Right lobe of liver (tissue), 6 donors: ENCODE data around the gene ASXL1. TPM values are rescaled to one million over a fixed set of nuclear protein-coding genes. Genes with fewer than 3 reads are reported as not detected.
"Not testable (repeated sequence)": the region's sequence is repeated elsewhere in the genome, so short reads cannot be mapped to it uniquely, and the experiment has no call there.

ENCODE experiments used
- ATAC-seq, 4 donors: fragments of 200-7000 bp; cut with Tn5 transposase; one replicate each; pipeline ENCODE4 v1.9.1; 2020; ENCODE audit warnings: mild to moderate bottlenecking in 4 of 4, moderate library complexity in 4 of 4
- DNase-seq, 3 donors: peaks; one replicate each; pipeline ENCODE4 v3.0.0-alpha.2; 2020
- H3K27ac ChIP-seq, 3 donors: fragments of 200-600 bp; one replicate each; pipeline ENCODE4 v1.8.0; 2022
- H3K27me3 ChIP-seq, 2 donors: fragments of 200-600 bp; one replicate each; pipeline ENCODE4 v1.8.0; 2022
- H3K36me3 ChIP-seq, 4 donors: fragments of 200-600 bp; sonication (generic) in 1 of 4; one replicate each; pipeline versions ENCODE4 v1.5.1 to v1.8.0; 2017 to 2022; ENCODE audit warnings: control low read depth in 1 of 4
- H3K4me1 ChIP-seq, 4 donors: fragments of 200-600 bp; sonication (generic) in 1 of 4; one replicate each; pipeline versions ENCODE4 v1.5.1 to v1.8.0; 2017 to 2022; ENCODE audit warnings: control low read depth in 1 of 4
- H3K4me3 ChIP-seq, 3 donors: fragments of 200-600 bp; one replicate each; pipeline ENCODE4 v1.8.0; 2022
- H3K9me3 ChIP-seq, 4 donors: fragments of 200-600 bp; sonication (generic) in 1 of 4; one replicate each; pipeline versions ENCODE4 v1.5.1 to v1.8.0; 2017 to 2022; ENCODE audit warnings: control low read depth in 1 of 4
- POLR2A ChIP-seq: fragments of 450-650 bp; IDR thresholded peaks from one replicate; pipeline ENCODE4 v1.6.1; 2017; ENCODE audit warnings: antibody characterized with exemption, mild to moderate bottlenecking
- WGBS: methylation state at CpG from one replicate; pipeline ENCODE4 v1.1.6; 2018; ENCODE audit warnings: low coverage, low lambda C conversion rate; ENCODE audit not compliant: insufficient coverage; ENCODE audit errors: missing lambda C conversion rate; 5-methylcytosine and 5-hydroxymethylcytosine counted together
- intact Hi-C, 2 donors: fragments of 100-400 bp; cut with DNase I; formaldehyde crosslinking; loops; one replicate each; pipeline versions ENCODE4 v1.11.2 to v1.14.1; 2022
- total RNA-seq, 6 experiments: library from RNA; depleted of rRNA in 2 of 6; stranded (reverse); fragments of >200 nt in 2 of 6; fragmentation: NEBNext Ultra II Directional in 3 of 6; extraction: Animal tissue kit (Norgen Biotek cat#: 25700) in 3 of 6; gene quantifications; one replicate each; pipeline versions ENCODE4 v1.1.0 to v1.2.4, GENCODE V29; 2016 to 2023
- TF ChIP-seq, protein P1 (sequence below), 4 donors: fragments of 200-600 bp in 3 of 4; fragments of 450-650 bp in 1 of 4; IDR thresholded peaks; one replicate each; pipeline versions ENCODE4 v1.5.1 to v1.8.0; 2016 to 2022; ENCODE audit warnings: antibody characterized with exemption in 4 of 4, mild to moderate bottlenecking in 2 of 4
- donor health status: DM: no; HTN: yes; CAD: no.
- donor health status: DM: no; HTN: no; CAD: no.
- donor health status: DM: no; HTN: no; CAD: no.
- donor health status: DM: no; HTN: yes; CAD: no.
- donor health status: DM: no; HTN: yes; CAD: no.

The ASXL1 gene
- total RNA-seq, 6 experiments from 2014 or later: 18.9 to 41.8 (median 26.0) TPM

DNA sequence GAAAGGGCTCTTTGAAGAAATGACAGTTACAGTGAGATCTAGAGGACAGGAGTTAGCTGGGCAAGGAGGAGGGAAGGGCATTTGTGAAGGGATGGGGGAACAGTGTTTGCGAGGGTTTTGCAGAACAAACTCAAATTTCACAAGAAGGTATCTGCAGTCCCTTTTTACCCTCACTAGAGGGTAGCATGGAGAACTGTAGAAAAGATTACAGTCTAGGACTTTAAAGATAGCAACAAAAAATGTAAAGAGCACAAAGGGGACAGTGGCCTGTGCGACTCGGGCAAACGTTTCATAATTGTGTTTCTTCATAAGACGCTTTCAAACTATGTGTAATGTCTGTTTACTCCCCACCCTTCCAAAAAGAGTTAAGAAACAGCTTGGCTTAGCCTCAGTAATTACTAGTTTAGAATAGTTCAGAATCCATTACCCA is 21.2 kb upstream of the ASXL1 start:
- Histone ChIP-seq H3K27me3 (no peaks in the 10 kb centered on the region), H3K36me3 (peaks cover 0 to 2% (median 0%) of the 10 kb centered on the region in 4 donors), H3K9me3 (no peaks in the 10 kb centered on the region), H3K4me1 (peaks cover 0 to 10% (median 2%) of the 10 kb centered on the region in 4 donors), H3K4me3 (no peak overlapping the region), H3K27ac (no peak overlapping the region)
- ATAC-seq: peak; percentile 69 to 78 (median 76)
- 7% methylated on average over 5 of the region's 5 CpGs for WGBS
- intact Hi-C loops: loop anchor here in 1 of 2 donors (10.0 kb wide), 1 partner anchor 118 kb away; no protein-coding TSS in a partner anchor
- TF ChIP-seq, protein P1, sequence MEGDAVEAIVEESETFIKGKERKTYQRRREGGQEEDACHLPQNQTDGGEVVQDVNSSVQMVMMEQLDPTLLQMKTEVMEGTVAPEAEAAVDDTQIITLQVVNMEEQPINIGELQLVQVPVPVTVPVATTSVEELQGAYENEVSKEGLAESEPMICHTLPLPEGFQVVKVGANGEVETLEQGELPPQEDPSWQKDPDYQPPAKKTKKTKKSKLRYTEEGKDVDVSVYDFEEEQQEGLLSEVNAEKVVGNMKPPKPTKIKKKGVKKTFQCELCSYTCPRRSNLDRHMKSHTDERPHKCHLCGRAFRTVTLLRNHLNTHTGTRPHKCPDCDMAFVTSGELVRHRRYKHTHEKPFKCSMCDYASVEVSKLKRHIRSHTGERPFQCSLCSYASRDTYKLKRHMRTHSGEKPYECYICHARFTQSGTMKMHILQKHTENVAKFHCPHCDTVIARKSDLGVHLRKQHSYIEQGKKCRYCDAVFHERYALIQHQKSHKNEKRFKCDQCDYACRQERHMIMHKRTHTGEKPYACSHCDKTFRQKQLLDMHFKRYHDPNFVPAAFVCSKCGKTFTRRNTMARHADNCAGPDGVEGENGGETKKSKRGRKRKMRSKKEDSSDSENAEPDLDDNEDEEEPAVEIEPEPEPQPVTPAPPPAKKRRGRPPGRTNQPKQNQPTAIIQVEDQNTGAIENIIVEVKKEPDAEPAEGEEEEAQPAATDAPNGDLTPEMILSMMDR (IDR thresholded peaks at IDR 0.05): peak; percentile 60 to 67 (median 62)
- no peak for TF ChIP-seq POLR2A
- DNase-seq: no peak

DNA sequence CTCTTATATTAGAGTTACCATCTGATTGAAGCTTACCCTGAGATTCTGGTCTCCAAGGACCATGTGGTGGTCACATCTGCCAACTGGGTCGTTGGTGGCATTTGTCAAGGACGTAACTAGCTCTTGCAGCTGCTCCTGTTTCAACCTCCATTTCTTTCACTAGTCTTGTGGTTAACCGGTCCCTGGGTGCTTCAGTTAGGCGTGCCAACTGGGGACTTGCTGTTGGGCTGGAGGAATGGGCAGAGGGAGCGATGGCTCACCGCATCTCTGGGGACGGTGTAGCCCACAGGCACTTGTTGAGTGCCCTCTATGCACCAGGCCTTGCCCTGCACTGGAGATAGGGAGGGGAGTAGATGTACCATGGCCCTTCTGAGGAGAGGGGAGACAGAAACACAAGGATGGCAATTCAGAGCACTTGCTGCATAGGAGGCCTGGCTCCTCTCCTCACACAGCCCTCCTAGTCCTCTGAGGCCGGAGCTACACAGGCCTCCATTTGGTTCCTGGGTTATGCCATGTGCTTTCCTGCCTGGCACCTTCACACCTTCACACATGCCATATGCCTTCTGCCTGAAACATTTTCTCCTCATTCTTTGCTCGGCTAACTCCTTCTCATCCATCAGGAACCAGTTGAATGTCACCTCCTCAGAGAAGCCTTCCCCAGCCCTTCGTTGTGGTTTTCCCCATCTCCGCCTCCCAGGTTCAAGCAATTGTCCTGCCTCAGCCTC is 20.0 kb upstream of the ASXL1 start:
- Histone ChIP-seq H3K27ac (no peak overlapping the region), H3K4me1 (peaks cover 0 to 4% (median 2%) of the 10 kb centered on the region in 4 donors), H3K27me3 (no peaks in the 10 kb centered on the region), H3K4me3 (no peak overlapping the region), H3K9me3 (no peaks in the 10 kb centered on the region), H3K36me3 (no peaks in the 10 kb centered on the region)
- no peak for ATAC-seq
- intact Hi-C loops: loop anchor here in 1 of 2 donors (10.0 kb wide), 1 partner anchor 117 kb away; no protein-coding TSS in a partner anchor
- no peak for DNase-seq
- 91% methylated on average over 6 of the region's 11 CpGs for WGBS
- TF ChIP-seq POLR2A: no peak
- TF ChIP-seq, protein P1 (IDR thresholded peaks at IDR 0.05): no peak

DNA sequence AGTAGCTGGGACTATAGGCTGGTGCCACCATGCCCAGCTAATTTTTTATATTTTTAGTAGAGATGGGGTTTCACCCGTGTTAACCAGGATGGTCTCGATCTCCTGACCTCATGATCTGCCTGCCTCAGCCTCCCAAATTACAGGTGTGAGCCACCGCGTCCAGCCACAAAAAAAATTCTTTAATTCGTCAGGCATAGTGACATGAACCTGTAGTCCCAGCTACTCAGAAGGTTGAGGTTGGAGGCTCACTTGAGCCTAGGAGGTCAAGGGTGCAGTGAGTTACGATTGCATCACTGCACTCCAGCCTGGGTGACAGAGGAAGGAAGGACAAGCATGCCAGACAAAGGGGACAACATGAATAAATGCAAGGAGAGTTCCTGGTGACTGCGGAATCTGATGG is 19.5 kb upstream of the ASXL1 start:
- Histone ChIP-seq H3K9me3 (no peaks in the 10 kb centered on the region), H3K27me3 (no peaks in the 10 kb centered on the region), H3K4me3 (no peak overlapping the region), H3K27ac (no peak overlapping the region), H3K4me1 (peaks cover 0 to 4% (median 2%) of the 10 kb centered on the region in 4 donors), H3K36me3 (no peaks in the 10 kb centered on the region)
- DNase-seq (no peak), ATAC-seq (peak in 1 of 4 donors; percentile 41)
- intact Hi-C loops: loop anchor here in 1 of 2 donors (10.0 kb wide), 1 partner anchor 116 kb away; no protein-coding TSS in a partner anchor
- WGBS: 90% methylated on average over 5 of the region's 7 CpGs
- TF ChIP-seq POLR2A: no peak
- TF ChIP-seq, protein P1 (IDR thresholded peaks at IDR 0.05): no peak

DNA sequence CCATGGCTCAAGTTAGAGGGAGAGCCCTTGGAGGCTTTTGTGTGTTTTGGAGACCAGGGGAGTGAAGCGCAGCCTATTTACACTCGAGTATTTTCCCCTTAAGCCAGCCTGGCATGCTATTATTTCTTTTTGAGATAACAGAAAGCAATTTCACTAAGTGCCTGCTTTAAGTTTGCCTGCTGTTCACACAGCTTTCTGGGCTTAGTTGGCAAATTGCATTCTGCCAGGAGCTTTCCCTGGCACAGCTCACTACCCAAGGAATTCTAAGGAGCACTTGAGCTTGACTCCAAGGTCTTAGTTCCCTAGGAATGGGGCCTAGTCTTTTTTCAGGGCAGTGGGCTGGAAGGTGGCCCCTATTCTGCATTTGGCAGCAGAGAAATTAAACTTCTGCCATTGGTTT is 19.0 kb upstream of the ASXL1 start:
- Histone ChIP-seq H3K36me3 (no peaks in the 10 kb centered on the region), H3K9me3 (no peaks in the 10 kb centered on the region), H3K4me1 (peaks cover 0 to 4% (median 2%) of the 10 kb centered on the region in 4 donors), H3K27ac (no peak overlapping the region), H3K27me3 (no peaks in the 10 kb centered on the region), H3K4me3 (no peak overlapping the region)
- DNase-seq (no peak), ATAC-seq (no peak)
- WGBS: 72% methylated on average over 2 of the region's 2 CpGs
- no peak for TF ChIP-seq POLR2A
- TF ChIP-seq, protein P1 (IDR thresholded peaks at IDR 0.05): no peak
- intact Hi-C loops: loop anchor here in 1 of 2 donors (10.0 kb wide), 1 partner anchor 116 kb away; no protein-coding TSS in a partner anchor

DNA sequence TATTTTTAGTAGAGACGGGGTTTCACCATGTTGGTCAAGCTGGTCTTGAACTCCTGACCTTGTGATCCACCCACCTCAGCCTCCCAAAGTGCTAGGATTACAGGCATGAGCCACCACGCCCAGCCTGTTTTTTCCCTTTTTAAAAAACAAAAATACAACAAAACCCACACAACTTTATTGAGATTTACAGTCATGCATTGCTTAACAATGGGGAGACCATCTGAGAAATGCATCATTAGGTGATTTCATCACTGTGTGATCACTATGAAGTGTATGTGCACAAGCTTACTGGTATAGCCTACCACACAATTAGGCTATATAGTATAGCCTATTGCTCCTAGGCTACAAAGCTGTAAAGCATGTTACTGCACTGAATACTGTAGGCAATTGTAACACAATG is 17.1 kb upstream of the ASXL1 start:
- not testable (repeated sequence) for ATAC-seq
- WGBS: 81% methylated on average over 1 of the region's 2 CpGs

More for the DNA sequence above, 17.1 kb upstream of the ASXL1 start:
- H3K36me3 ChIP-seq, H3K4me3 ChIP-seq, DNase-seq, intact Hi-C loops, H3K4me1 ChIP-seq, H3K9me3 ChIP-seq, H3K27me3 ChIP-seq, H3K27ac ChIP-seq: not testable (repeated sequence)
